Measurements from ENCODE around the gene ABCA7. TPM values are rescaled to one million over a fixed set of nuclear protein-coding genes. Genes with fewer than 3 reads are reported as not detected.

Gene ABCA7
- total and polyA plus RNA-seq, 2 of the 13 experiments (the other 11 are each of a cell fraction or from before 2014, with no cell fraction given) = 4.4 to 32.4 TPM

DNA sequence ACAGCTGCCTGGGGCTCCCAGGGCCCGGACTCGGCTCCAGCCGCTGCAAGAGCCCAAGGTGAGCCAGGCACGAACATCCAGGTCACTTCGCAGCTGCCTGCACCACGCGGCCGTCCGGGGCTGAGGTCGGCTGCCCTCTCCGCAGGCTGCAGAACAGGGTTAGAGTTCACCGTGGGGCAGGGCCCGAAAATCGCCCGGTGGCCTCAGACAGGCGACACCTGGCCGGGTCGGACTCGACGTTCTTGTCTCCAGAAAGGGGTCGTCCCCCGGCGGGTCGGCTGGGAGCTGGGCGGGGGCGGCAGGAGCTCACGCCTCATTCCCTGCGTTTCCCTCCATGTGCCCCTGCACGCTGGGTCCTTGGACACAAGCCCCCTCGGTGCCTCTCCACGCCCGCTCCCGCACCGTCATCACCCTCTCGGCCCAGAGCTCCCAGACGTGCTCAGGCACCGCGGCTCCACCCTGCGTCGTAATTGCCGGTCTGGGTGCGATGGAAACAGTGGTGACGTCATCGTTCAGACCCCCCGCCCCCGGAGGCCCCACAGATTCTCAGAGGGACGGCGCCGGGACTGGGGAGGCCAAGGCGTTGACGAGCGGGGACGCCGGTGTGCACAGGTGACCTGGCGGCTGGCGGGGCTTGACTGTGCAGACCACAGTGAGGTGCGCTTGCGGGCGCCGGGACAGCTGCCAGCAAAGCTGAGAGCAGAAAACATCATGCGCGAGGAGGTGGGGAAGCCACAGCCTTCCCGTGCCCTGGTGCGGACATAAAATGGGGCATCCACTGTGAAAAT is 43.7 kb upstream of the ABCA7 start (continued):
- TF ChIP-seq ATRX (CRISPR knock-in tag; IDR thresholded peaks at IDR 0.05; ENCODE audit: borderline replicate concordance) (no peak), ZNF879 (CRISPR knock-in tag; IDR thresholded peaks at IDR 0.05) (no peak), FOXA1 (IDR thresholded peaks at IDR 0.05) (no peak), FOXA1 (CRISPR knock-in tag; IDR thresholded peaks at IDR 0.05) (no peak), PAXIP1 (CRISPR knock-in tag; conservative IDR thresholded peaks at IDR 0.05) (no peak), KIAA2018 (CRISPR knock-in tag; IDR thresholded peaks at IDR 0.05; ENCODE audit: borderline replicate concordance) (no peak), ATF3 (CRISPR knock-in tag; IDR thresholded peaks at IDR 0.05) (peak; percentile 57), ZNF343 (CRISPR knock-in tag; IDR thresholded peaks at IDR 0.05) (no peak), ZNF235 (CRISPR knock-in tag; IDR thresholded peaks at IDR 0.05; ENCODE audit: borderline replicate concordance) (no peak), IRX3 (CRISPR knock-in tag; IDR thresholded peaks at IDR 0.05; ENCODE audit: borderline replicate concordance, low read depth) (no peak), MYC (CRISPR knock-in tag; IDR thresholded peaks at IDR 0.05; ENCODE audit: borderline replicate concordance) (peak; percentile 10; the same call in 1 of the 2 replicates), HOXA5 (CRISPR knock-in tag; IDR thresholded peaks at IDR 0.05) (no peak), SIN3A (IDR thresholded peaks at IDR 0.05; ENCODE audit: borderline replicate concordance, low read depth, low read length) (no peak), ZNF780A (CRISPR knock-in tag; IDR thresholded peaks at IDR 0.05) (no peak), PHF8 (CRISPR knock-in tag; IDR thresholded peaks at IDR 0.05) (peak; percentile 34; the same call in 1 of the 2 replicates), MZF1 (CRISPR knock-in tag; IDR thresholded peaks at IDR 0.05; ENCODE audit: borderline replicate concordance) (no peak), CEBPB (IDR thresholded peaks at IDR 0.05; ENCODE audit: borderline replicate concordance, low read depth, low read length) (no peak), ZKSCAN5 (CRISPR knock-in tag; IDR thresholded peaks at IDR 0.05) (no peak)

All from HepG2 (cell line).